Esophagus muscularis mucosa (tissue), 3 donors: Measurements from ENCODE around the gene SUGT1.

Experiments used
- CTCF ChIP-seq, 3 experiments: fragments of 200-600 bp in 2 of 3; fragments of 450-650 bp in 1 of 3; sonication (generic) in 2 of 3; IDR thresholded peaks; one replicate each; pipeline ENCODE4 v1.5.1; 2017 to 2019; ENCODE audit warnings: antibody characterized with exemption in 3 of 3, mild to moderate bottlenecking in 2 of 3, moderate library complexity in 1 of 3
- POLR2A ChIP-seq: fragments of 450-650 bp; IDR thresholded peaks from one replicate; pipeline ENCODE4 v1.6.1; 2017; ENCODE audit warnings: antibody characterized with exemption, moderate library complexity, mild to moderate bottlenecking, low read depth
- POLR2AphosphoS5 ChIP-seq, 2 donors: sonication (generic); formaldehyde crosslinking; IDR thresholded peaks; one replicate each; pipeline ENCODE4 v1.6.1; 2017; ENCODE audit warnings: antibody characterized with exemption in 2 of 2

- no peak for TF ChIP-seq POLR2AphosphoS5 (IDR thresholded peaks at IDR 0.05)
- no peak for TF ChIP-seq CTCF (IDR thresholded peaks at IDR 0.05)
- TF ChIP-seq POLR2A, result no peak
Observed at GRCh38 chr13:52695856-52696255, 43.2 kb downstream of the SUGT1 start.
